HepG2 (cell line): Measurements from ENCODE around the gene RPL3. TPM values are rescaled to one million over a fixed set of nuclear protein-coding genes. Genes with fewer than 3 reads are reported as not detected.

ENCODE experiments used
- AGO2 ChIP-seq: fragments of 200-400 bp; formaldehyde crosslinking; optimal IDR thresholded peaks from 2 replicates; pipeline ENCODE3; 2017; ENCODE audit warnings: mild to moderate bottlenecking, low read depth, low read length, moderate library complexity
- BRD4 ChIP-seq: sonication (generic); formaldehyde crosslinking; IDR thresholded peaks from 2 replicates; pipeline ENCODE4 v1.4.0; 2020; ENCODE audit warnings: missing genetic modification reagents
- EP300 ChIP-seq, 3 experiments: sonication (generic) in 1 of 3; formaldehyde crosslinking in 1 of 3; IDR thresholded peaks; 2 replicates each; pipeline versions ENCODE4 v1.5.1 to v1.6.1; 2011 to 2020; ENCODE audit warnings: low read depth in 2 of 3, low read length in 2 of 3, borderline replicate concordance in 1 of 3, improper control_type of control experiment in 1 of 3, mild to moderate bottlenecking in 1 of 3, missing genetic modification reagents in 1 of 3, moderate library complexity in 1 of 3
- GATAD1 ChIP-seq: IDR thresholded peaks from 2 replicates; pipeline ENCODE4 v1.6.1; 2016; ENCODE audit warnings: missing genetic modification reagents, missing compliant biosample characterization
- HNRNPK ChIP-seq: fragments of 200-400 bp; formaldehyde crosslinking; IDR thresholded peaks from 2 replicates; pipeline ENCODE4 v1.6.1; 2018; ENCODE audit warnings: low read length, low read depth, moderate library complexity, mild to moderate bottlenecking; ENCODE audit not compliant: poor library complexity, severe bottlenecking
- JUN ChIP-seq: sonication (generic); formaldehyde crosslinking; IDR thresholded peaks from 2 replicates; pipeline ENCODE4 v1.4.0; 2020; ENCODE audit warnings: mild to moderate bottlenecking, missing genetic modification reagents
- KAT8 ChIP-seq: IDR thresholded peaks from 2 replicates; pipeline ENCODE4 v1.6.1; 2016; ENCODE audit warnings: missing genetic modification reagents, missing compliant biosample characterization
- POLR2A ChIP-seq, 2 experiments: IDR thresholded peaks; 2 replicates each; pipeline ENCODE4 v1.6.1; 2011; ENCODE audit warnings: low read depth in 2 of 2, low read length in 2 of 2, mild to moderate bottlenecking in 1 of 2, moderate library complexity in 1 of 2; ENCODE audit not compliant: insufficient read depth in 1 of 2
- SMAD3 ChIP-seq: sonication (generic); formaldehyde crosslinking; IDR thresholded peaks from 2 replicates; pipeline ENCODE4 v1.4.0; 2020; ENCODE audit warnings: missing genetic modification reagents
- SMAD9 ChIP-seq: sonication (generic); formaldehyde crosslinking; IDR thresholded peaks from 2 replicates; pipeline ENCODE4 v1.5.1; 2020; ENCODE audit warnings: mild to moderate bottlenecking, missing genetic modification reagents
- TCF12 ChIP-seq, 2 experiments: fragments of 450-650 bp in 1 of 2; sonication (generic) in 1 of 2; formaldehyde crosslinking in 1 of 2; IDR thresholded peaks; 2 replicates each; pipeline versions ENCODE4 v1.6.1 to v1.8.0; 2017 to 2022; ENCODE audit warnings: antibody characterized with exemption in 1 of 2, mild to moderate bottlenecking in 1 of 2, missing genetic modification reagents in 1 of 2, moderate library complexity in 1 of 2
- ZFY ChIP-seq: sonication (generic); formaldehyde crosslinking; IDR thresholded peaks from 2 replicates; pipeline ENCODE4 v1.4.0; 2020; ENCODE audit warnings: missing genetic modification reagents
- ZHX1 ChIP-seq: sonication (generic); formaldehyde crosslinking; IDR thresholded peaks from 2 replicates; pipeline ENCODE4 v1.8.1; 2022; ENCODE audit warnings: low read depth, mild to moderate bottlenecking, missing genetic modification reagents
- ZNF230 ChIP-seq: sonication (generic); formaldehyde crosslinking; IDR thresholded peaks from 2 replicates; pipeline ENCODE4 v1.4.0; 2020; ENCODE audit warnings: mild to moderate bottlenecking, missing genetic modification reagents
- ZNF264 ChIP-seq: sonication (generic); formaldehyde crosslinking; IDR thresholded peaks from 2 replicates; pipeline ENCODE4 v1.4.0; 2020; ENCODE audit warnings: missing genetic modification reagents
- ZNF343 ChIP-seq: sonication (generic); formaldehyde crosslinking; IDR thresholded peaks from 2 replicates; pipeline ENCODE4 v1.4.0; 2020; ENCODE audit warnings: mild to moderate bottlenecking, missing genetic modification reagents
- ZNF501 ChIP-seq: sonication (generic); formaldehyde crosslinking; IDR thresholded peaks from 2 replicates; pipeline ENCODE4 v1.5.1; 2020; ENCODE audit warnings: mild to moderate bottlenecking, moderate library complexity, missing genetic modification reagents
- ZNF580 ChIP-seq: IDR thresholded peaks from 2 replicates; pipeline ENCODE4 v1.6.1; 2016; ENCODE audit warnings: low read depth, borderline replicate concordance
- ZNF761 ChIP-seq: sonication (generic); formaldehyde crosslinking; conservative IDR thresholded peaks from 2 replicates; pipeline ENCODE4 v1.4.0; 2020; ENCODE audit warnings: mild to moderate bottlenecking, missing genetic modification reagents
- ZNF891 ChIP-seq: sonication (generic); formaldehyde crosslinking; IDR thresholded peaks from 2 replicates; pipeline ENCODE4 v1.5.0; 2020; ENCODE audit warnings: mild to moderate bottlenecking, missing genetic modification reagents
- polyA plus RNA-seq, 8 experiments: library from polyadenylated mRNA; depleted of rRNA in 3 of 8; stranded (reverse) in 7 of 8; unstranded in 1 of 8; fragments of >200 nt; fragmentation: Illumina TruSeq in 4 of 8; extraction: Trizol in 4 of 8; gene quantifications; 2 replicates each; pipeline versions ENCODE4 v1.2.1 to v1.2.3, GENCODE V29; 2011 to 2016; ENCODE audit warnings: low read depth in 4 of 8, missing spikeins in 1 of 8, mixed read lengths in 1 of 8; ENCODE audit not compliant: insufficient read depth in 1 of 8
- total RNA-seq, 5 experiments: library from RNA; depleted of rRNA; stranded (reverse); fragments of >200 nt; fragmentation: Illumina TruSeq; extraction: Trizol; gene quantifications; 2 replicates each; pipeline ENCODE4 v1.2.3, GENCODE V29; 2016; ENCODE audit warnings: low read depth in 1 of 5

RPL3 gene
- total and polyA plus RNA-seq, 2 of the 13 experiments (the other 11 are each of a cell fraction or from before 2014, with no cell fraction given): 1,051 to 3,279 TPM

- TF ChIP-seq ZHX1 (peak; percentile 76), ZNF761 (CRISPR knock-in tag) (no peak; the same call in 1 of the 2 replicates), ZNF891 (CRISPR knock-in tag) (peak; percentile 75; the same call in 1 of the 2 replicates), ZNF343 (CRISPR knock-in tag) (peak; percentile 75; the same call in 1 of the 2 replicates), ZNF264 (peak; percentile 89), SMAD9 (CRISPR knock-in tag) (no peak; the same call in none of the 2 replicates), AGO2 (peak; percentile 95), ZNF230 (CRISPR knock-in tag) (peak; percentile 89; the same call in 1 of the 2 replicates), HNRNPK (no peak), GATAD1 (CRISPR knock-in tag) (peak; percentile 90), ZFY (CRISPR knock-in tag) (peak; percentile 99), KAT8 (peak; percentile 91; the same call in 1 of the 2 replicates), ZNF501 (CRISPR knock-in tag) (peak; percentile 97), JUN (CRISPR knock-in tag) (peak; percentile 91), ZNF580 (CRISPR knock-in tag) (peak; percentile 70), BRD4 (CRISPR knock-in tag) (no peak; the same call in 1 of the 2 replicates), SMAD3 (CRISPR knock-in tag) (peak; percentile 77), EP300 (IDR thresholded peaks at IDR 0.05; ENCODE audit: low read depth in 2 of 2, low read length in 2 of 2) (peak in 1 of 2 experiments; percentile 4; a peak in 1 of 4 replicates), EP300 (CRISPR knock-in tag; IDR thresholded peaks at IDR 0.05; ENCODE audit: borderline replicate concordance) (peak; percentile 14; the same call in 1 of the 2 replicates), TCF12 (IDR thresholded peaks at IDR 0.05) (no peak), TCF12 (CRISPR knock-in tag; IDR thresholded peaks at IDR 0.05) (no peak), POLR2A (IDR thresholded peaks at IDR 0.05; ENCODE audit: insufficient read depth in 1 of 2, low read depth in 2 of 2, low read length in 2 of 2) (peak; percentile 99 to 100)
Observed at GRCh38 chr22:39319284-39320022, at the start of gene RPL3 (continued).
